SK-N-SH (cell line): ENCODE data around the gene TTLL7. TPM values are rescaled to one million over a fixed set of nuclear protein-coding genes. Genes with fewer than 3 reads are reported as not detected.

Experiments used
- CTCF ChIA-PET: fragments of 300-600, 350-600 bp; formaldehyde crosslinking; extraction: SDS; loops from one replicate; lab custom pipeline; 2021; lab: Yijun Ruan, JAX
- POLR2A ChIA-PET: fragments of 350-600 bp; sonication (Branson Sonifier 250); formaldehyde crosslinking; extraction: SDS; loops from one replicate; lab custom pipeline; 2020; ENCODE audit warnings: antibody characterized with exemption, inconsistent platforms; lab: Yijun Ruan, JAX
- DNase-seq: peaks from one replicate; pipeline ENCODE4 v3.0.0; 2012
- H2AFZ ChIP-seq: fragments of 200-600 bp; sonication (generic); 2 replicates; pipeline ENCODE4 v1.8.1; 2016; ENCODE audit warnings: antibody characterized with exemption, mild to moderate bottlenecking, low read depth
- H3F3A ChIP-seq: fragments of 200-600 bp; sonication (generic); replicated peaks from 2 replicates; pipeline ENCODE3; 2016; ENCODE audit warnings: antibody characterized with exemption, mild to moderate bottlenecking; ENCODE audit not compliant: insufficient read depth
- H3K27ac ChIP-seq, 2 experiments: fragments of 200-500 bp in 1 of 2; fragments of 200-600 bp in 1 of 2; sonication (Bioruptor generic) in 1 of 2; sonication (generic), shearing (Covaris generic) in 1 of 2; 2 replicates each; pipeline versions ENCODE4 v1.5.1 to v1.6.1; 2014 to 2016; ENCODE audit warnings: low read depth in 2 of 2, inconsistent platforms in 1 of 2, low read length in 1 of 2, mild to moderate bottlenecking in 1 of 2, mixed read lengths in 1 of 2
- H3K27me3 ChIP-seq: fragments of 200-600 bp; sonication (generic), shearing (Covaris generic); 2 replicates; pipeline ENCODE4 v1.6.1; 2016; ENCODE audit warnings: mixed run types; ENCODE audit not compliant: insufficient read depth
- H3K36me3 ChIP-seq, 2 experiments: fragments of 200-500 bp in 1 of 2; fragments of 200-600 bp in 1 of 2; sonication (Bioruptor generic) in 1 of 2; sonication (generic) in 1 of 2; replicated peaks in 1 of 2; 2 replicates each; pipeline versions ENCODE3 to v1.5.1; 2014 to 2016; ENCODE audit warnings: low read length in 1 of 2, mild to moderate bottlenecking in 1 of 2; ENCODE audit not compliant: insufficient read depth in 2 of 2, control insufficient read depth in 1 of 2
- H3K4me1 ChIP-seq, 2 experiments: fragments of 200-500 bp in 1 of 2; fragments of 200-600 bp in 1 of 2; sonication (Bioruptor generic) in 1 of 2; sonication (generic), shearing (Covaris generic) in 1 of 2; 2 replicates each; pipeline versions ENCODE4 v1.5.1 to v1.6.1; 2014 to 2016; ENCODE audit warnings: low read depth in 1 of 2, low read length in 1 of 2, mixed run types in 1 of 2; ENCODE audit not compliant: insufficient read depth in 2 of 2, control insufficient read depth in 1 of 2
- H3K4me2 ChIP-seq: fragments of 200-600 bp; sonication (generic), shearing (Covaris generic); 2 replicates; pipeline ENCODE4 v1.6.1; 2017; ENCODE audit warnings: mixed run types
- H3K4me3 ChIP-seq, 2 experiments: fragments of 200-500 bp in 1 of 2; fragments of 200-600 bp in 1 of 2; sonication (Bioruptor generic) in 1 of 2; sonication (generic), shearing (Covaris generic) in 1 of 2; 2 replicates each; pipeline versions ENCODE4 v1.5.1 to v1.8.1; 2014 to 2016; ENCODE audit warnings: low read depth in 2 of 2, inconsistent platforms in 1 of 2, low read length in 1 of 2, mild to moderate bottlenecking in 1 of 2, mixed read lengths in 1 of 2, moderate library complexity in 1 of 2
- H3K79me2 ChIP-seq: fragments of 200-600 bp; sonication (generic); 2 replicates; pipeline ENCODE4 v1.8.1; 2017; ENCODE audit warnings: mild to moderate bottlenecking; ENCODE audit not compliant: insufficient read depth
- H3K9ac ChIP-seq: fragments of 200-600 bp; sonication (generic); 2 replicates; pipeline ENCODE4 v1.6.1; 2017; ENCODE audit warnings: mixed run types
- H3K9me2 ChIP-seq: fragments of 200-600 bp; sonication (generic); 2 replicates; pipeline ENCODE4 v1.6.1; 2017; ENCODE audit warnings: mixed run types
- H3K9me3 ChIP-seq: fragments of 200-600 bp; sonication (generic); 2 replicates; pipeline ENCODE4 v1.6.1; 2017; ENCODE audit warnings: mixed run types, mild to moderate bottlenecking, moderate library complexity
- H4K20me1 ChIP-seq: fragments of 200-600 bp; sonication (generic); 2 replicates; pipeline ENCODE4 v1.6.1; 2017; ENCODE audit warnings: mild to moderate bottlenecking, mixed run types; ENCODE audit not compliant: insufficient read depth
- ELF1 ChIP-seq: IDR thresholded peaks from 2 replicates; pipeline ENCODE4 v1.4.0; 2012
- EZH2phosphoT487 ChIP-seq: fragments of 200-600 bp; sonication (generic); IDR thresholded peaks from 2 replicates; pipeline ENCODE4 v1.6.1; 2017; ENCODE audit warnings: low read depth, mixed run types, mild to moderate bottlenecking, antibody characterized with exemption, moderate library complexity, borderline replicate concordance
- GATA2 ChIP-seq: sonication (generic); formaldehyde crosslinking; IDR thresholded peaks from 2 replicates; pipeline ENCODE4 v1.5.0; 2020; ENCODE audit warnings: mild to moderate bottlenecking, missing genetic modification reagents
- IRF3 ChIP-seq: fragments of 150-350 bp; IDR thresholded peaks from 2 replicates; pipeline ENCODE4 v1.6.1; 2016; ENCODE audit warnings: mild to moderate bottlenecking, low read depth, low read length
- JUND ChIP-seq: IDR thresholded peaks from 2 replicates; pipeline ENCODE4 v1.4.0; 2012
- MEF2A ChIP-seq: IDR thresholded peaks from 2 replicates; pipeline ENCODE4 v1.4.0; 2012; ENCODE audit warnings: low read depth, borderline replicate concordance
- POLR2AphosphoS5 ChIP-seq: IDR thresholded peaks from 2 replicates; pipeline ENCODE4 v1.6.1; 2012; ENCODE audit warnings: low read depth, low read length
- RFX5 ChIP-seq: IDR thresholded peaks from 2 replicates; pipeline ENCODE4 v1.6.1; 2012; ENCODE audit warnings: mild to moderate bottlenecking, improper control_type of control experiment, low read length
- RXRA ChIP-seq: IDR thresholded peaks from 2 replicates; pipeline ENCODE4 v1.4.0; 2012; ENCODE audit warnings: low read depth, mild to moderate bottlenecking, borderline replicate concordance
- SIN3A ChIP-seq: IDR thresholded peaks from 2 replicates; pipeline ENCODE4 v1.6.1; 2012; ENCODE audit warnings: low read depth, mild to moderate bottlenecking, low read length, moderate library complexity, borderline replicate concordance
- SMC3 ChIP-seq: IDR thresholded peaks from 2 replicates; pipeline ENCODE4 v1.6.1; 2012; ENCODE audit warnings: low read depth, low read length, improper control_type of control experiment
- TAF1 ChIP-seq: IDR thresholded peaks from 2 replicates; pipeline ENCODE4 v1.6.1; 2012; ENCODE audit warnings: low read depth, mild to moderate bottlenecking, low read length, moderate library complexity, borderline replicate concordance
- TCF12 ChIP-seq: IDR thresholded peaks from 2 replicates; pipeline ENCODE4 v1.4.0; 2012
- YY1 ChIP-seq: IDR thresholded peaks from 2 replicates; pipeline ENCODE4 v1.4.0; 2012; ENCODE audit warnings: low read depth, mild to moderate bottlenecking
- ZBTB33 ChIP-seq: IDR thresholded peaks from 2 replicates; pipeline ENCODE4 v1.4.0; 2012; ENCODE audit warnings: low read depth, borderline replicate concordance
- WGBS: methylation state at CpG from one replicate; pipeline ENCODE4 v1.1.6; 2017; ENCODE audit warnings: low lambda C conversion rate; 5-methylcytosine and 5-hydroxymethylcytosine counted together
- polyA plus RNA-seq, 3 experiments: library from polyadenylated mRNA; depleted of rRNA; stranded (reverse); fragments of >200 nt; gene quantifications; 2 replicates each; pipeline ENCODE4 v1.2.3, GENCODE V29; 2012
- TF ChIP-seq, protein P1 (sequence below): fragments of 150-350 bp; IDR thresholded peaks from 2 replicates; pipeline ENCODE4 v1.6.1; 2017; ENCODE audit warnings: antibody characterized with exemption, low read length, low read depth, borderline replicate concordance
- TF ChIP-seq, protein P2 (sequence below): IDR thresholded peaks from 2 replicates; pipeline ENCODE4 v1.4.0; 2012; ENCODE audit warnings: low read depth, borderline replicate concordance
- TF ChIP-seq, protein P3 (sequence below): fragments of 200-600 bp; sonication (generic); IDR thresholded peaks from 2 replicates; pipeline ENCODE4 v1.6.1; 2017; ENCODE audit warnings: antibody characterized with exemption, mild to moderate bottlenecking, moderate library complexity
- TF ChIP-seq, protein P4 (sequence below): IDR thresholded peaks from 2 replicates; pipeline ENCODE4; 2012

TTLL7 gene
- polyA plus RNA-seq, 1 of the 3 experiments (the other 2 are of a cell fraction), result 7.3 TPM

DNA sequence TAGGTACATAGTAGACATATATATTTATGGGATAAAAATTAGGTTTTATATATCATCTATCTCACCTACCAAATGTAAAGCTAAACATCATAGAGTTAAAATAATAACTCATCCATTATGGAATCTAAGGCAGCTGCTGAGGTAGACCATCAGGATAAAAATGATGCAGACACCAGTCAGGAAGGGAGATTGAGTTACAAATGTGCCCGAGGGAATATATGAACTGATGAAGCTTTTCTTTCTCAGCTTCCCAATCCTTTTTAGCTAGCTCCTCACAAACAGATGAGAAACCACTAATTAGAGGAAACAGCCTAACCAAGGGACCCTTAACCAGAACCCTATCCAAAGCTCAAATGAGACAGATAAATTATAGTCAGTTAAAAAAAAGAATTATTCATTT lies 20.9 kb downstream of the TTLL7 start:
- Histone ChIP-seq H3K4me1 (no peaks in the 10 kb centered on the region), H2AFZ (no peak overlapping the region), H3K27me3 (no peaks in the 10 kb centered on the region), H3F3A (no peaks in the 10 kb centered on the region), H3K9me3 (no peaks in the 10 kb centered on the region), H4K20me1 (no peaks in the 10 kb centered on the region), H3K79me2 (peaks cover 9% of the 10 kb centered on the region; the same call in 1 of the 2 replicates), H3K4me2 (no peak overlapping the region), H3K9ac (no peak overlapping the region), H3K27ac (no peak overlapping the region; a peak in 1 of 4 replicates), H3K4me3 (no peak overlapping the region), H3K36me3 (peaks cover 0 to 3% of the 10 kb centered on the region in 2 experiments), H3K9me2 (no peaks in the 10 kb centered on the region)
- POLR2A ChIA-PET, result no interaction called here
- TF ChIP-seq, protein P1, sequence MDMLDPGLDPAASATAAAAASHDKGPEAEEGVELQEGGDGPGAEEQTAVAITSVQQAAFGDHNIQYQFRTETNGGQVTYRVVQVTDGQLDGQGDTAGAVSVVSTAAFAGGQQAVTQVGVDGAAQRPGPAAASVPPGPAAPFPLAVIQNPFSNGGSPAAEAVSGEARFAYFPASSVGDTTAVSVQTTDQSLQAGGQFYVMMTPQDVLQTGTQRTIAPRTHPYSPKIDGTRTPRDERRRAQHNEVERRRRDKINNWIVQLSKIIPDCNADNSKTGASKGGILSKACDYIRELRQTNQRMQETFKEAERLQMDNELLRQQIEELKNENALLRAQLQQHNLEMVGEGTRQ, result no peak
- no peak for TF ChIP-seq MEF2A
- no peak for TF ChIP-seq RXRA
- TF ChIP-seq, protein P2, sequence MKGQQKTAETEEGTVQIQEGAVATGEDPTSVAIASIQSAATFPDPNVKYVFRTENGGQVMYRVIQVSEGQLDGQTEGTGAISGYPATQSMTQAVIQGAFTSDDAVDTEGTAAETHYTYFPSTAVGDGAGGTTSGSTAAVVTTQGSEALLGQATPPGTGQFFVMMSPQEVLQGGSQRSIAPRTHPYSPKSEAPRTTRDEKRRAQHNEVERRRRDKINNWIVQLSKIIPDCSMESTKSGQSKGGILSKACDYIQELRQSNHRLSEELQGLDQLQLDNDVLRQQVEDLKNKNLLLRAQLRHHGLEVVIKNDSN, result no peak
- TF ChIP-seq IRF3, result no peak
- TF ChIP-seq ELF1, result no peak
- no peak for TF ChIP-seq RFX5
- no peak for TF ChIP-seq YY1
- TF ChIP-seq SIN3A, result no peak
- no peak for TF ChIP-seq GATA2 (CRISPR knock-in tag)
- no peak for TF ChIP-seq ZBTB33
- TF ChIP-seq TCF12, result no peak
- no peak for TF ChIP-seq EZH2phosphoT487
- TF ChIP-seq, protein P3, sequence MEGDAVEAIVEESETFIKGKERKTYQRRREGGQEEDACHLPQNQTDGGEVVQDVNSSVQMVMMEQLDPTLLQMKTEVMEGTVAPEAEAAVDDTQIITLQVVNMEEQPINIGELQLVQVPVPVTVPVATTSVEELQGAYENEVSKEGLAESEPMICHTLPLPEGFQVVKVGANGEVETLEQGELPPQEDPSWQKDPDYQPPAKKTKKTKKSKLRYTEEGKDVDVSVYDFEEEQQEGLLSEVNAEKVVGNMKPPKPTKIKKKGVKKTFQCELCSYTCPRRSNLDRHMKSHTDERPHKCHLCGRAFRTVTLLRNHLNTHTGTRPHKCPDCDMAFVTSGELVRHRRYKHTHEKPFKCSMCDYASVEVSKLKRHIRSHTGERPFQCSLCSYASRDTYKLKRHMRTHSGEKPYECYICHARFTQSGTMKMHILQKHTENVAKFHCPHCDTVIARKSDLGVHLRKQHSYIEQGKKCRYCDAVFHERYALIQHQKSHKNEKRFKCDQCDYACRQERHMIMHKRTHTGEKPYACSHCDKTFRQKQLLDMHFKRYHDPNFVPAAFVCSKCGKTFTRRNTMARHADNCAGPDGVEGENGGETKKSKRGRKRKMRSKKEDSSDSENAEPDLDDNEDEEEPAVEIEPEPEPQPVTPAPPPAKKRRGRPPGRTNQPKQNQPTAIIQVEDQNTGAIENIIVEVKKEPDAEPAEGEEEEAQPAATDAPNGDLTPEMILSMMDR, result no peak
- no peak for TF ChIP-seq JUND
- TF ChIP-seq TAF1, result no peak
- TF ChIP-seq, protein P4, sequence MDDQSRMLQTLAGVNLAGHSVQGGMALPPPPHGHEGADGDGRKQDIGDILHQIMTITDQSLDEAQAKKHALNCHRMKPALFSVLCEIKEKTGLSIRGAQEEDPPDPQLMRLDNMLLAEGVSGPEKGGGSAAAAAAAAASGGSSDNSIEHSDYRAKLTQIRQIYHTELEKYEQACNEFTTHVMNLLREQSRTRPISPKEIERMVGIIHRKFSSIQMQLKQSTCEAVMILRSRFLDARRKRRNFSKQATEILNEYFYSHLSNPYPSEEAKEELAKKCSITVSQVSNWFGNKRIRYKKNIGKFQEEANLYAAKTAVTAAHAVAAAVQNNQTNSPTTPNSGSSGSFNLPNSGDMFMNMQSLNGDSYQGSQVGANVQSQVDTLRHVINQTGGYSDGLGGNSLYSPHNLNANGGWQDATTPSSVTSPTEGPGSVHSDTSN, result no peak
- TF ChIP-seq SMC3, result no peak
- TF ChIP-seq POLR2AphosphoS5, result no peak
- no peak for DNase-seq
- 68% methylated on average over 1 of the region's 1 CpG for WGBS
- CTCF ChIA-PET, result interaction anchor here (0.6 to 1.2 kb wide), 2 partner anchors 10 to 455 kb away, joined by 3 read pairs; no protein-coding TSS in a partner anchor
